Lower lobe of right lung (tissue), 2 donors: ENCODE results near the gene ACACB. TPM values are rescaled to one million over a fixed set of nuclear protein-coding genes. Genes with fewer than 3 reads are reported as not detected.

Experiments used
- ATAC-seq, 2 donors: fragments of 200-7000 bp; cut with Tn5 transposase; one replicate each; pipeline ENCODE4 v1.9.1; 2020 to 2022; ENCODE audit warnings: mild to moderate bottlenecking in 2 of 2, moderate library complexity in 2 of 2
- DNase-seq: peaks from one replicate; pipeline ENCODE4 v3.0.0-alpha.2; 2020
- H3K27ac ChIP-seq: fragments of 200-600 bp; one replicate; pipeline ENCODE4 v1.8.0; 2022
- H3K27me3 ChIP-seq: fragments of 200-600 bp; one replicate; pipeline ENCODE4 v1.8.0; 2022; ENCODE audit warnings: low read depth
- H3K36me3 ChIP-seq: fragments of 200-600 bp; one replicate; pipeline ENCODE4 v1.8.0; 2022; ENCODE audit warnings: mild to moderate bottlenecking
- H3K4me1 ChIP-seq: fragments of 200-600 bp; one replicate; pipeline ENCODE4 v1.8.0; 2022
- H3K4me3 ChIP-seq: fragments of 200-600 bp; one replicate; pipeline ENCODE4 v1.8.0; 2022; ENCODE audit warnings: mild to moderate bottlenecking
- H3K9me3 ChIP-seq: fragments of 200-600 bp; one replicate; pipeline ENCODE4 v1.8.0; 2022
- CTCF ChIP-seq: fragments of 200-600 bp; IDR thresholded peaks from one replicate; pipeline ENCODE4 v1.8.0; 2022; ENCODE audit warnings: antibody characterized with exemption, mild to moderate bottlenecking
- intact Hi-C: fragments of 100-400 bp; cut with DNase I; formaldehyde crosslinking; loops from one replicate; pipeline ENCODE4 v1.11.0; 2022
- total RNA-seq: library from RNA; stranded (reverse); fragmentation: NEBNext Ultra II Directional; extraction: Animal tissue kit (Norgen Biotek cat#: 25700); gene quantifications from one replicate; pipeline ENCODE4 v1.2.1, GENCODE V29; 2021
- donor health status: DM: no; HTN: yes; CAD: no; lungs with severe emphysema.

The ACACB gene
- total RNA-seq, 1 donor from 2014 or later: 42.5 TPM

DNA sequence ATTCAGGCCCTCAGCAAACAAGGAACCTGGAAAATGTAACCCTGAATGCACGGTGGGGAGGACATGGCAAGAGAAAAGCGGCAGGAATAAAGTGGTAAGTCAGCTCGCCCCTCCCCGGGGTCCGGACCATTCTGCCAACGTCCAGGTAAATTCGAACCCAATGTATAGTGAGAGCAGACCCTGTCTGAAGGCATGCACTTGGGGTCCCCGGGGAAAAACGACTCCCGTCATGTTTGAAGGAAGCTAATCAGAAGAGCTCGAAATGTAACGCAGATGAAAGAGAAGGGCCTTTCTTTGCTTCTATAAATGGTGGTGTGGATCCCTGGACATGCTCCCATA, 193 bp downstream of the ACACB start:
- Histone ChIP-seq H3K9me3 (no peaks in the 10 kb centered on the region), H3K27ac (peak overlapping the region; percentile 71), H3K27me3 (no peaks in the 10 kb centered on the region), H3K4me1 (peaks cover 67% of the 10 kb centered on the region), H3K4me3 (no peak overlapping the region), H3K36me3 (no peaks in the 10 kb centered on the region)
- intact Hi-C loops: no loop called here
- TF ChIP-seq CTCF: no peak
- ATAC-seq (no peak), DNase-seq (no peak)

GRCh38 chr12:109120095-109120494, 3.7 kb downstream of the ACACB start:
- no peak overlapping the region for H3K27ac ChIP-seq
- H3K36me3 ChIP-seq: no peaks in the 10 kb centered on the region
- H3K4me3 ChIP-seq: no peak overlapping the region
- H3K9me3 ChIP-seq: no peaks in the 10 kb centered on the region
- H3K4me1 ChIP-seq: peaks cover 35% of the 10 kb centered on the region
- TF ChIP-seq CTCF: no peak
- ATAC-seq (no peak), DNase-seq (no peak)
- H3K27me3 ChIP-seq: no peaks in the 10 kb centered on the region
- intact Hi-C loops: no loop called here

GRCh38 chr12:109120557-109120956, 4.2 kb downstream of the ACACB start:
- peaks cover 30% of the 10 kb centered on the region for H3K4me1 ChIP-seq
- H3K27ac ChIP-seq: no peak overlapping the region
- DNase-seq (no peak), ATAC-seq (no peak)
- no peak overlapping the region for H3K4me3 ChIP-seq
- H3K36me3 ChIP-seq: no peaks in the 10 kb centered on the region
- H3K27me3 ChIP-seq: no peaks in the 10 kb centered on the region
- no peak for TF ChIP-seq CTCF
- intact Hi-C loops: no loop called here
- no peaks in the 10 kb centered on the region for H3K9me3 ChIP-seq

DNA sequence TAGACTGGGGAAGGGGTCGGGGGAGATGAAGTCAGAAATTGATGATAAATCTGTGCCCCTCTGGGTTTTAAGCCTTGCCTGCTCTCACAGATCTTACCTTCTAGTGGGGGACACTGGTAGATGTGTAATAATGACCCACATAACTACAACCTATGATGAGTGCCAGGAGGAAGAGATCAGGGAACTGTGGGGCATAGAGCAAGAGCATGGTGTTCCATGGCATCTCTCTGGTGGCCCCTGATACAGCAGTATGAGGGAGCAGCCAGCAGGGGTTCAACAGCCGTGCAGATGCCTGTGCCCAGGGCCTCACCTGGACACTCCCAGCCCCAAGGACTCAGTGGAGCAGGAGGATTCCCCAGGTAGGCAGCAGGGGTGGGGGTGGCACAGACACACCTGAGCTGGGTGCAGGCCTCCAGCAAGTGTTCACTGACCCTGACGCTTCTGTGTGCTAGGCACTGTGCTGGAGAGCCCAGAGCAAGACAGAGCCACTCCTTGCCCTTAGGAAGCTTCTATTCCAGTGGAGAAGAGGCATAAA, 5.0 kb downstream of the ACACB start:
- no peaks in the 10 kb centered on the region for H3K27me3 ChIP-seq
- H3K9me3 ChIP-seq: no peaks in the 10 kb centered on the region
- DNase-seq (no peak), ATAC-seq (no peak)
- H3K4me1 ChIP-seq: peaks cover 22% of the 10 kb centered on the region
- no peak for TF ChIP-seq CTCF
- H3K36me3 ChIP-seq: no peaks in the 10 kb centered on the region
- H3K4me3 ChIP-seq: no peak overlapping the region
- H3K27ac ChIP-seq: no peak overlapping the region
- intact Hi-C loops: no loop called here

DNA sequence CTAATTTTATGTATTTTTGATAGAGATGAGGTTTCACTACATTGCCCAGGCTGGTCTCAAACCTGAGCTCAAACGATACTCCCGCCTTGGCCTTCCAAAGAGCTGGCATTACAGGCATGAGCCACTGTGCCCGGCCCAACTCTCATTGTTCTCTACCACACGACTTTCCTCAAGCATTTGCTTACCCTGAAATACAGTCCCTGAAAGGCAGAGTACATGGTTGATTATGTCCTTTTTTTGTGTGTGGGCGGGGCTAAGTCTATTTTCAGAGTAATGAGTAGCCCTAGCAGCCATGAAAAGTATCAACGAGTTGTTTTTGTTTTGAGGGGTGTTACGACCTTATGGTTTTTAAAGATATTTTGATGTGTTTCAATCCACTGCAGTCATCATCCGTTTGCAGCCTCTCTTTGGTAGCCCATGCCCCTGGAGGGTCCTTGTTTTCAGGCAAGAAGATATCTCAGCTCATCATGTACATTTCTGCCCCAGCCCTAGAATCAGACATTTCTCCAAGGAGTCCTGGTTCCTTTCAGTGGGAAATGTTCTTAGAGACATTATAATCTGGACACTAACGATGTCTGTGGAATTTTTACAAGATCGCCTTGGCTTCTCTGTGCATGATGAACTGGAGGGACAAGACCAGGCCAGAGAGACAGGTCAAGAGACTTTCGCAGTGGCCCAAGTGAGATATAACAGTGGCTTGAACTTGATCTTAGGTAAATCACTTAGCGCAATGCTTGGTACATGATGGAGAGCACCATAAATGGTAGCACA, 8.7 kb downstream of the ACACB start:
- DNase-seq: no peak
- TF ChIP-seq CTCF: no peak
- Histone ChIP-seq H3K27ac (no peak overlapping the region), H3K27me3 (no peaks in the 10 kb centered on the region), H3K4me3 (no peak overlapping the region), H3K4me1 (no peaks in the 10 kb centered on the region), H3K9me3 (no peaks in the 10 kb centered on the region), H3K36me3 (no peaks in the 10 kb centered on the region)
- intact Hi-C loops: no loop called here
- no peak for ATAC-seq
